GM21576 (cell line): Measurements from ENCODE around the gene NLRX1.
"Not testable (repeated sequence)": the region's sequence is repeated elsewhere in the genome, so short reads cannot be mapped to it uniquely, and the experiment has no call there.

Experiments
- ATAC-seq: cut with Tn5 transposase; IDR thresholded peaks from one replicate; pipeline ENCODE4 v1.9.1; 2021; ENCODE audit warnings: mild to moderate bottlenecking, moderate library complexity; ENCODE audit not compliant: unreplicated experiment

NLRX1 gene

DNA sequence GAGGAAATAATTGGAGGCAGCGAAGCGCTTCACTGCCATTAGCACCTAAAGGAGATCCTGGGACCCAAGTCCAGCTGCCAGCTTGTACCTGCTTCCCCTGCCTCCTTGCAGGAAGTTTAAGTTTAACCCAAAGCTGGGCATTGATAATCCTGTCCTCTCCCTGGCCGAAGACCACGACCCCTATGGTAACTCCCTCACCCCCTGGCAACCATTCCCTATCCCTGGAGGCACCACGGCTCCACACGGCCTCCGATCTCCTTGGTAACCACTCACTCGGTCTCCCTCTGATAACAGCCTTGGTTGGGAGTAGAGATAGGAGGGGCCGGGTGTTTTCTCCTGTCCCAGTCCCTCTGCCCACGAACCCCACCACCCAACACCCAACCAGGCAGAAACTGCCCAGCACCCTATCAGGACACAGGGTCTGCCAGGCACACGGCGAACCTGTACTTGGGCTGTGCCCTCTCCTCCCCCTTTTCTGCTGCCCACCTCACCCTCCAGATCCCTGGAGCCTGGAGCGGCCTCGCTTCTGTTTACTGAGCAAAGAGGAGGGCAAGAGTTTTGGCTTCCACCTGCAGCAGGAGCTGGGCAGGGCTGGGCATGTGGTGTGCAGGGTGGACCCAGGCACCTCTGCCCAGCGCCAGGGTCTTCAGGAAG is 17.6 kb downstream of the NLRX1 start:
- ATAC-seq = no peak

DNA sequence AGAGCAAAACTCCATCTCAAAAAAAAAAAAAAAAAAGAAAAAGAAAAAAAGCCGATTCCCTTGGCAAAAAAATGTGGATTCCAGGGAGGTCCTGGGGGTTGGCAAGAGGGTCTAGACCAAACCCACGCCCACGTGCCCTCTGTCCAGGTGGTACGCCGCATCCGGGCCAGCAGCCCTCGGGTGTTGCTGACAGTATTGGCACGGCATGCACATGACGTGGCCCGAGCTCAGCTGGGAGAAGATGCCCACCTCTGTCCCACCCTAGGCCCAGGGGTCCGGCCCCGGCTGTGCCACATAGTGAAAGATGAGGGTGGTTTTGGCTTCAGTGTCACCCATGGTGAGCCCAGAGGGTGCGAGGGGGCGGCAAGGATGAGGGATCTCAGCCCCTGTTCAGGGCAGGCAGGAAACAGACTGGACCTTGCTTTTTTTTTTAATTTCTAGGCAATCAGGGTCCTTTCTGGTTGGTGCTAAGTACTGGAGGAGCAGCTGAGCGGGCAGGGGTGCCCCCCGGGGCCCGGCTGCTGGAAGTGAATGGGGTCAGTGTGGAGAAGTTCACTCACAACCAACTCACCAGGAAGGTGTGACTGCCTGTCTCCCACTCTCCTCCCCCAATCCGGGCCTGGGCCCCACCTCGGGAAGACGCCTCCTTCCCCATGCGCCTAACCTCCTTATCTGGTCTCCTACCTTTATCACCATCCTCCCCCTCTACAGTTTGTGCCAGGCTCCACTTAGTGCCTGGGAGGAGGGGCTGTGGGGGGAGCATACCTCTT is 18.8 kb downstream of the NLRX1 start:
- no peak for ATAC-seq

DNA sequence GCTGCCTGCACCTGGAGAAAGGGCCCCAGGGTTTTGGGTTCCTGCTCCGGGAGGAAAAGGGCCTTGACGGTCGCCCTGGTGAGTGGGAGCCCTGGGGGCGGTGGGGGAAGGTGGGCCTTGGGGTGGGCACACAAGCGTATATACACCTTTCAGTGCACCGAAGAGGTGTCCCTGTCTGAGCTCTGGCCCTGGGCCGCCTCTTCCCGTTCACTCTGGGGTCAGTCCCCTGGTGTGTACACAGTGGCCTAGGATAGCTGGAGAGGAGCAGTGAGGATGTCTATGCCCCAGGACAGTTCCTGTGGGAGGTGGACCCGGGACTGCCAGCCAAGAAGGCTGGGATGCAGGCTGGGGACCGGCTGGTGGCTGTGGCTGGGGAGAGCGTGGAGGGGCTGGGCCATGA is 19.5 kb downstream of the NLRX1 start:
- ATAC-seq = no peak

DNA sequence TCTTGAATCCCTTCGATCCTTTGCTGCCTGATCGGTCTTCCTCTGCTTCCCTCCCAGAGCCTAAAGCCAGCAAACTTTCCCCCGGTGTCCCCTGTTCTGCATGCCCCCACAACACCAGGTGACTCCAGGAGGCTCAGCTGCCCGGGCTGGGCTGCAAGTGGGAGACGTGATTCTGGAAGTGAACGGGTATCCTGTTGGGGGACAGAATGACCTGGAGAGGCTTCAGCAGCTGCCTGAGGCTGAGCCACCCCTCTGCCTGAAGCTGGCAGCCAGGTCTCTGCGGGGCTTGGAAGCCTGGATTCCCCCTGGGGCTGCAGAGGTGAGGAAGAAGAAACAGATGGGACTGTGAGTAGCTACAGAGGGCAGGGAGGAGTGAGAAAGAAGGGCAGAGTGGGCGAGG is 20.4 kb downstream of the NLRX1 start:
- no peak for ATAC-seq

DNA sequence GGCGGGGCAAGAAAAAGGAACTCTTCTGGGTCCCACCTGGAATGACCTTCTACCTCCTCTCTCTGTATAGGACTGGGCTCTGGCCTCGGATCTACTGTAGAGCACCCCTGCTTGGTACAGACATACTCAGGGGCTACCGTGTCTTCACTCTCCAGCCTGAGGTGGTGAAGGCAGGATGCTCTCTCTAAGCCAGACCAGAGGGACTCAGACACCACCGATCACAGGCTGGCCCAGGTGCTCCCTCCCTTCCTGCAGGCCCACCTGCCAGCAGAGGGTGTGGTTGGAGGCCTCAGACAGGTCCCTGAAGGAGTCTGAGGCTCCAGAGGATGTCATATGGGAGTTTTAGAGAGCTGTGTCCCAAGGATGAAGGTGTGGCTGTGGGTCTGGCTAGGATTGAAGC is 20.9 kb downstream of the NLRX1 start:
- no peak for ATAC-seq

DNA sequence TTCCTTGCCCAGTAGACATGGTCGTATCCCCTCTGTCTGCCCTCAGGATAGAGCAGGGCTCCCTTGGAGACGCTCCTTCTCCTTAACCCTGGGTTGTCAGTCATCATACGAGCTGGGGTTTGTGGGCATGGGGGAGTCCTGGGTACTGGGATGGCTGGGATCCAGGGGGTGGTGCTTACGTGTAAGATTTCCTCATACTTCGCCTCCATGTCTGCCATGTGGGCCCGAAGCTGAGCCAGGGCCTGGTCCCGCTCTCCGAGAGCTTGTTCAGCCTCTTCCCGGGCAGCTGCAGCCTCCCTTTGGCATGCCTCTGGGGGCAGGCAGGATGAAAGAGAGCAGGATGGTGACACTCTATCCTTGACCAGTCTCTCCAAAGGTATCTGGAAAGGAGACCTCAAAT is 22.0 kb downstream of the NLRX1 start:
- ATAC-seq = no peak

DNA sequence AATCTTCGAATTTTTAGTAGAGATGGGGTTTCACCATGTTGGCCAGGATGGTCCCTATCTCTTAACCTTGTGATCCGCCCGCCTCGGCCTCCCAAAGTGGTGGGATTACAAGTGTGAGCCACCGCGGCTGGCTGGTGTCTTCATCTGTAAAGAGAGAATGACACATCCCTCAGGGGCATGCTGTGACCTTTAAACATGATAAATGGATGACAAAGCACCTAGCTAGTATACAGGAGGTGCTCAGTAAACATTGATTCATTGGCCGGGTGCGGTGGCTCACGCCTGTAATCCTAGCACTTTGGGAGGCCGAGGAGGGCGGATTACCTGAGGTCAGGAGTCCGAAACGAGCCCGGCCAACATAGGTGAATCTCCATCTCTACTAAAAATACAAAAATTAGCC is 22.7 kb downstream of the NLRX1 start:
- ATAC-seq = not testable (repeated sequence)

DNA sequence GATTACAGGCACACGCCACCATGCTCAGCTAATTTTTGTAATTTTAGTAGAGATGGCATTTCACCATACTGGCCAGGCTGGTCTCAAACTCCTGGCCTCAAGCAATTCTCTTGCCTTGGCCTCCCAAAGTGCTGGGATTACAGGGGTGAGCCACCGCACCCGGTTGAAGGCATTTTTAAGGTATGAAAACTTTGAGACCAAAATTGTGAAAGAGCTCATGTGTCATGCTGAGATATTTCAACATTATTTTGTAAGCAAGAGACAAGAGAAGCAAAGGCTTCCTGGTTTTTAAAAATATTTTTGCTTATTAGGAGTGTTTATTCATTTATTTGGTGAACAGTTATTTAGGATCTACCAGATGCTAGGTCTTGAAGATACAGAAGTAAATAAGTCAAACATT is 23.6 kb downstream of the NLRX1 start:
- ATAC-seq = no peak

DNA sequence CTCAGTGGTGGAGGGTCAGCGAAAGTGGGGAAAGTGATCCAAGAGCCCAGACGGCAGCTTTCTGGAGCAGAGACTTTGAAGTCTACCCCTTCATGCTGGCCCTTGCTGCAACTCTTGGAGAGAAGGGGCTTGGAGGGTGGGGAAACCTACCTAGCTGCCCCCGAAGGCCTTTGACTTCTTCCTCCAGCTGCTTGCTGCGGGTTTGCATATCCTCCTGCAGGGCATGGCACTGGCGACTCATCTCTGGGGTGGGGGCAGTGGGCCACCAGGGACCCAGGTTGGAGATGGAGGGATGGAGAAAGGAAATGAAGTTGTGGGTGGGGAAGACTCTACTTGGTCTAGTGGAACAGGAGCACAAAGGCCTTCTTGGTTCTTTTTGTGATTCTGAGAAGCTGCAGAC is 24.5 kb downstream of the NLRX1 start:
- ATAC-seq = no peak

DNA sequence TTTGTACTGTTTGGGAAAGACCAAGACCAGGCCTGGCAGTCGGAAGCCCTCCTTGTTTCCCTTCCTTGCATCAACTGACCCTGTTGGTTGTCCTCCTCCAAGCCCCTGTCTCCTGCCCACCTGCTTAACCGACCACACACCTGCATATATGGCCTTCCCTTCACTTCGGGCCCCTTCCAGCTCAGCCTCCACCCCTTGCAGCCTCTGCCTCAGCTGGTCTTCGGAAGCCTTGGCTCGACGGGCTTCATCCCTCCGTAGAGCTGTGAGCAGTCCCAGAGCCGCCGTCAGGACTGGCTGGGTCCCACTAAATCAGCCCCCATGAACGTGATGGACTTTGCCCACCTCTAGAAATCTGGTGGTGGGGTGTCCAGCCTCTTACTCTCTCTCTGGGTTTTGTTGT is 25.1 kb downstream of the NLRX1 start:
- no peak for ATAC-seq

DNA sequence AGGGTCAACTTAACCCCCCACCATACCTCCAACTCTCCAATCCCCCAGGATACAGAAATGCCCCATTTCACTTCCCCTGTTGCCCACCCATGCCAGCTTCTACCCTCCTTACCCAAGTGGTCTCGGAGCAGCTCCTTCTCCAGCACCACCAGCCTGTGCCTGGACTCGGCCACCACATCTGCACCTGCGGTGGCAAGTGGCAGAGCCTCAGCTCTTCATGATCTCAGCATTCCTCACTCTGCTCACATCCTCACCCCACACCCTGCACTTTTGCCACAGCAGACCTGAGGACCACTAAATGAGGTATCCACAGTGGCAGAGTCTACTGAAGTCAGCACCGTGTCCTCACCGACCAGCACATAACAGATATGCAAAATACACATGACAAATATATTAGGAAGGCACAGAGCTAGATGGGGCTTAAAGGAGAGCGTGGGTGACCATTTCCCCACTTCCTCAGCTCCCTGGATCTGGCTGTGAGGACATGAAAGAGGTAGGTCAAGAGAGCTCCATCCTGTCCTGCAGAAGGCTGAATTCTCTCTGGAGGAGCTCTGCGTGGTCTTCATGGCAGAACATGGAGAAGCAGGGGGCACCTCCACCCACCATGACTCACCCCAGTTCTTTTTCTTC is 26.4 kb downstream of the NLRX1 start:
- ATAC-seq = no peak

DNA sequence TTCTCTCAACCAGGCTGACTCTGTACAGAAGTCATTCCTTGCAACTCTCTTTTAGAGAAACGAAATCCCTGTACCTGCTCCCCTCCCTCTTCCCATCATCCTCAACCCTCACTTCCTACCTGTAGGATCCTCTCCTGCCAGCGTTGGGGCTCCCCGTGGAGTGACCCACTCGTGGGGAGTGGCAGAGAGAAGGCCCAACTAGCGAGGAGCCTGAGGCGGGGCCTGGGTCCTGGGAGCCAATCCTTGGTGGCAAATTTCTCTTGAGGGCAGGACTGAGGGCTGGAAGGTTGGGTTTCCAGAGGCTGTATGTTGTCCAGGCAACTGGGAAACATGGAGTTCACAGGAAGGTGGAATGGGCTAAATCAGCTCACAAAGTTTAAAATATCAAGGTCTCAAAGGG is 27.2 kb downstream of the NLRX1 start:
- ATAC-seq = no peak

DNA sequence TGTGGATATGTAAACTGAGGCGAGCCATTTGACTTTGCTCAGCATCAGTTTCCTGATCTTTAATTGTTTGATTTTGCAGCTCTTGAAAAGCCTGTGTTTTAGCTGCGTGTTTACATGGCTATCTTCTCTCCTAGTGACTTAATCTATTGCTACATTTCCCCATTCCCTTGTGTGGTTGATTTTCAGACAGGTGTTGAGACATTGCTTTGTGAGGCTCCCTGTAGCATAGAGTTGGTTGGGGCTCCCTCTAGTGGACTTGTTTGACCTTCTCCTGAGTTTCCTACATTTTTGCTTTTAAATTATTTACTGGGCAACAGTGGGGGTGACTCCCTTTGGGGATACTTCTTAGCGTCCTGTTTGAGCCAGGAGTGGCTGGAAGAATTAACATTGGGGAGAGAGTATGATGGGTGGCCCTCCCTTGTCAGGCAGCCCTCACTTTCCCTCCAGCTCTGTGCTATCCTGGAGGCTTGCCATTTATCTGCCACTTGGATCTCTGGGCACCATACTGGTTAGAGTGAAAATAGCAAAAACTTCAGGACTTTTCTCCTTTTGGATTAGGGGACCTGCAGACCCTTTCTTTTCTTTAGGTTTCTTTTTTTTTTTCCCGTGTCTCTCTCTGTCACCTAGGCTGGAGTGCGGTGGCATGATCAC is 28.4 kb downstream of the NLRX1 start:
- ATAC-seq = no peak

DNA sequence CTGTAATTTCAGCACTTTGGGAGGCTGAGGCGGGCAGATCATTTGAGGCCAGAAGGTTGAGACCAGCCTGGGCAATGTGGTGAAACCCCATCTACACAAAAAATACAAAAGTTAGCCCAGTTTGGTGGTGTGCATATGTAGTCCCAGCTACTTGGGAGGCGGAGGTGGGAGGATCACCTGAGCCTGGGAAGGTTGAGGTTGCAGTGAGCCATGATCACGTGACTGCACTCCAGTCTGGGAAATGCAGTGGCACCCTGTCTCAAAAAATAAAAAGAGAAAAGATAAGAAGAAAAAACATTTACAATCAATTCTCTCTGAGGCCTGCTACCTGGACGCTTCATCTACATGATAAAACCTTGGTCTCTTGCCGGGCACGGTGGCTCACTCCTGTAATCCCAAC is 30.4 kb downstream of the NLRX1 start:
- ATAC-seq = no peak

DNA sequence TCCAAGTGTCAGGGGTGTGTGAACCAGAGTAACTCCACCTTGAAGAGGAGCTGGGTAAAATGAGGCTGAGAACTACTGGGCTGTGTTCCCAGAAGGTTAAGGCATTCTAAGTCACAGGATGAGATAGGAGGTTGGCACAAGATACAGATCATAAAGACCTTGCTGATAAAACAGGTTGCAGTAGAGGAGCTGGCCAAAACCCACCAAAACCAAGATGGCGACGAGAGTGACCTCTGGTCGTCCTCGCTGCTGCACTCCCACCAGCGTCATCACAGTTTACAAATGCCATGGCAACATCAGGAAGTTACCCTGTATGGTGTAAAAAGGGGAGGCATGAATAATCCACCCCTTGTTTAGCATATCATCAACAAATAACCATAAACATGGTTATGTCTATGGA is 32.7 kb downstream of the NLRX1 start:
- ATAC-seq = not testable (repeated sequence)

DNA sequence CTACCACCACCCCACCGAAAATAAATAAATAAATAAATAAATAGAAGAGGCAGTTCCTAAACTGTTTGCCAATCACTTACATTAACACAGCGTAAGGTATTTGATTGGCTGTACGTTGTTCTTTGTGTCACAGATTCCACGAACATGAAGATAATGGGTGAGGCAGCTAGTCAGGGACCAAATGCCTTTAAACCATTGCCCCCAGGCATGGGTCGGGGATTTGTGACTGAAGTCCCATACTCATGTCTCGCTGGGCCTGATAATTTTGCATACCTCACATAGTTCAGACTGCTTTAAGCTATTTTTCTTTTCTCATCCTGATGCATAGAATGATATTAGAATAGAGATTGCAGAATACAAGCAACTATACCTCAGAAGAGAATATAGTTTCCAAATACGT is 34.0 kb downstream of the NLRX1 start:
- ATAC-seq = no peak

DNA sequence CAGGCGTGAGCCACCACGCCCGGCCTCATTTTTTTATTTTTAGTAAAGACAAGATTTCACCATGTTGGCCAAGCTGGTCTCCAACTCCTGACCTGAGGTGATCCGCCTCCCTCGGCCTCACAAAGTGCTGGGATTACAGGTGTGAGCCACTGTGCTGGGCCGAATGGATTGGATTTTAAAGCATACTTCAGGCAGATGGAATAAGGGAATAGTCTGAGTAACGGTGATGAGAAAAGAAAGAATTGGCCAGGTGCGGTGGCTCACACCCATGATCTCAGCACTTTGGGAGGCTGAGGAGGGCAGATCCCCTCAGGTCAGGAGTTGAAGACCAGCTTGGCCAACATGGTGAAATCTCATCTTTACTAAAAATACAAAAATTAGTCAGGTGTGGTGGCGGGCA is 35.5 kb downstream of the NLRX1 start:
- ATAC-seq = no peak

DNA sequence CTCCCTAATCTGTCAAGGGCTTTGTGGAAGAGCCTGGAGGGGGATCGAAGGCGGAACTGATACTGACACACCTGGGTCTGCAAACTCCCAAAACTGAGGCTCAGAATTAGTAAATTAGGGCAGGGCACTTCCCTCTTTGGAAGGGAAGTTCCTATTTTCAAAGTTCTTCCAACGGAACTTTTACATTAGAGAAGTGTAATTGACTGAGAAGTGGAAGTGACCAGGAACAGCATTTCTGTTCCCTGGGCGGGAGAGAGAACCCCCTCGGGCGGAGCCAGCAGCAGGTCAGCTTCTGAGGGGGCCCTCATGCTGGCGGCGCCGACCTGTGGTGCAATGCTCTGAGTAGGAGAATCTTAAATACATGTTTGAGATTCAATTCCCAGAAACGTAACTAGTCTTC is 36.6 kb downstream of the NLRX1 start:
- ATAC-seq = no peak

DNA sequence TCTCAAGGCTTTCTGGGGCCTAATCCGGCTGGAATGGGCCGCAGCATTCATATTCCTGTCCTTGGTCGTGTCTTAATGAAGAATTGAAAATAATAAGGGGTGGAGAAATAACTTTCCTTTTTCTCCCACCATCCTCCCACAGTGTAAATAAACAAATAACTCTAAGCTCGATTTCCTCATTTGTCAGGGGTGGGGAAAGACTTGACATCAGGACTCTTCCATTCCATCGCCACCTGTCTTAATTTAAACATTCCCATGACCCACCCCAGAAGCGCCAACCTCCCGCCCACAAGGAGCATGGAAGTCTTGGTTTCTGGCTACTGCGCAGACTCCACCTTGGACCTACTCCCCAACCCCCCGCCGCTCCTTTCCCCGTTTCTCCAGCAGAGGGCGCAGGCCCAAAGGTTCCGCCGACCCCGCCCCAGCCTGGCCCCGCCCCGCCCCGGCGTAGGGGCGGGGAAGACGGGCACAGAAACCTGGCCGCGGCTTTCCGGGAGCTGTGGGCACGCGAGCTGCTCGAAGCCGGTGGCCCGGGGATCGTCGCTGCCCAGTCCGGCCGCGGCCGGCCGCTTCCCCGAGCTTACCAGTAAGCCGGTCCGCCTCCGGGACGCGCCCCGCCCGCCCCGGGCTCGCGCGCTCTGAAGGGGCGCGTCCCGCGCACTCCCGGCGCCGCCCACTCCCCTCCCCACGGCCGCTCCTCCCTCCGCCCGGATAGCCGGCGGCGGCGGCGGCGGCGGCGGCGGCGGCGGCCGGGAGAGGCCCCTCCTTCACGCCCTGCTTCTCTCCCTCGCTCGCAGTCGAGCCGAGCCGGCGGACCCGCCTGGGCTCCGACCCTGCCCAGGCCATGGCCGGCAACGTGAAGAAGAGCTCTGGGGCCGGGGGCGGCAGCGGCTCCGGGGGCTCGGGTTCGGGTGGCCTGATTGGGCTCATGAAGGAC is 37.3 kb downstream of the NLRX1 start, which contains the start of gene CBL:
TSS of gene CBL (plus strand) at position 766 of the 937 bp plus-strand sequence. CDS start at position 845, 79 bp downstream.
- ATAC-seq = peak; percentile 73
